NCI-H2107 treated with DMSO at 0.1 percent for 48 hours (cell line): ENCODE data around the gene NKD2.

Experiments
- DNase-seq: peaks from one replicate; lab custom pipeline; 2025; ENCODE audit not compliant: unreplicated experiment; lab: John Stamatoyannopoulos, UW

NKD2 gene

DNA sequence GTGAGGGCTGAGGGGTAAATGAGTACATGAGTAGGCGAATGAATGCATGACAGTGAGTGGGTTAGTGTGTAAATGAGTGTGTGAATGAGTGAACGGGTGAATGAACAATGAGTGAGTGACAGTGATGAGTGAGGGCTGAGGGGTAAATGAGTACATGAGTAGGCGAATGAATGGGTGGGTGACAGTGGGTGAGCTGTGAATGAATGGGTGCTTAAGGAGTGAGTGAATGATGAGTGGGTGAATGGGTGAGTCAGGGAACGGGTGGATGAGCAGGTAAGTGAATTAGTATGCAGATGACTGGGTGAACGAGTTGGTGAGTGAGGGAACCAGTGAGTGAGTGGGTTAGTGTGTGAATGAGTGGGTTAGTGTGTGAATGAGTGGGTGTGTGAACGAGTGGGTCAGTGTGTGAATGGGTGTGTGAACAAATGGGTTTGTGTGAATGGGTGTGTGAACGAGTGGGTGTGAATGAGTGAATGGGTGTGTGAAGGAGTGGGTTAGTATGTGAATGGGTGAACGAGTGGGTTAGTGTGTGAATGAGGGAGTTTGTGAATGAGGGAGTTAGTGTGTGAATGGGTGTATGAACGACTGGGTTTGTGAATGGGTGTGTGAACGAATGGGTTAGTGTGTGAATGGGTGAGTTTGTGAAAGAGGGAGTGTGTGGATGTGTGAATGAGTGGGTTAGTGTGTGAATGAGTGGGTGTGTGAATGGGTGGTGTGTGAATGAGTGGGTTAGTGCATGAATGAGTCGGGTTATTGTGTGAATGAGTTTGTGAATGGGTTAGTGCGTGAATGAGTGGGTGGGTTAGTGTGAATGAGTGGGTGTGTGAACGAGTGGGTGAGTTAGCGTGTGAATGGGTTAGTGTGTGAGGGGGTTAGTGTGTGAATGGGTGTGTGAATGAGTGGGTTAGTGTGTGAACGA lies 32.9 kb downstream of the NKD2 start:
- DNase-seq: no peak

DNA sequence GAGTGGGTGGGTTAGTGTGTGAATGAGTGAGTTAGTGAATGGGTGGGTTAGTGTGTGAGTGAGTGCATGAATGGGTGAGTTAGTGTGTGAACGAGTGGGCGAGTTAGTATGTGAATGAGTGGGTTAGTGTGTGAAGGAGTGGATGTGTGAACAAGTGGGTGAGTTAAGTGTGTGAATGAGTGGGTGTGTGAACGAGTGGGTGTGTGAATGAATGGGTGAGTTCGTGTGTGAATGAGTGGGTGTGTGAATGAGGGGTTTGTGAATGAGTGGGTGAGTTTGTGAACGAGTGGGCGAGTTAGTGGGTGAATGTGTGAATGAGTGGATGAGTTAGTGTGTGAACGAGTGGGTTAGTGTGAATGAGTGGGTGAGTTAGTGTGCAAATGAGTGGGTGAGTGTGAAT lies 34.0 kb downstream of the NKD2 start:
- DNase-seq: no peak

DNA sequence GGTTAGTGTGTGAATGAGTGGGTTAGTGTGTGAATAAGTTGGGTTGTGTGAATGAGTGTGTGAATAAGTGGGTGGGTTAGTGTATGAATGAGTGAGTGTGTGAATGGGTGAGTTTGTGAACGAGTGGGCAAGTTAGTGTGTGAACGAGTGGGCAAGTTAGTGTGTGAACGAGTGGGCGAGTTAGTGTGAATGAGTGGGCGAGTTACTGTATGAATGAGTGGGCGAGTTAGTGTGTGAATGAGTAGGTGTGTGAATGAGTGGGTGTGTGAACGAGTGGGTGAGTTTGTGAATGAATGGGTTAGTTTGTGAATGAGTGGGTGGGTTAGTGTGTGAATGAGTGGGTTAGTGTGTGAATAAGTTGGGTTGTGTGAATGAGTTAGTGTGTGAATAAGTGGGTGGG lies 34.7 kb downstream of the NKD2 start:
- no peak for DNase-seq

- DNase-seq: no peak
Measured at GRCh38 chr5:1044117-1044516, 35.5 kb downstream of the NKD2 start.

DNA sequence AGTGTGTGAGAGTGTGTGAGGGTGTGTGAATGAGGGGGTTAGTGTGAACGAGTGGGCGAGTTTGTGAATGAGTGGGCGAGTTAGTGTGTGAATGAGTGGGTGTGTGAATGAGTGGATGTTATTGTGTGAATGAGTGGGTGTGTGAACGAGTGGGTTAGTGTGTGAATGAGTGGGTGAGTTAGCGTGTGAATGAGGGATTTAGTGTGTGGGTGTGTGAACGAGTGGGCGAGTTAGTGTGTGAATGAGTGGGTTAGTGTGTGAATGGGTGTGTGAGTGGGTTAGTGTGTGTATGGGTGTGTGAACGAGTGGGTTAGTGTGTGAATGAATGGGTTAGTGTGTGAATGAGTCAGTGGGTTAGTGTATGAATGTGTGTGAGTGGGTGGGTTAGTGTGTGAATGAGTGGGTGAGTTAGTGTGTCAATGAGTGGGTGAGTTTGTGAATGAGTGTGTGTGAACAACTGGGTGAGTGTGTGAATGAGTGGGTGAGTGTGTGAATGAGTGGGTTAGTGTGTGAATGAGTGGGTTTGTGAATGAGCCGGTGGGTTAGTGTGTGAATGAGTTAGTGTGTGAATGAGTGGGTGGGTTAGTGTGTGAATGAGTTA lies 37.5 kb downstream of the NKD2 start:
- no peak for DNase-seq

DNA sequence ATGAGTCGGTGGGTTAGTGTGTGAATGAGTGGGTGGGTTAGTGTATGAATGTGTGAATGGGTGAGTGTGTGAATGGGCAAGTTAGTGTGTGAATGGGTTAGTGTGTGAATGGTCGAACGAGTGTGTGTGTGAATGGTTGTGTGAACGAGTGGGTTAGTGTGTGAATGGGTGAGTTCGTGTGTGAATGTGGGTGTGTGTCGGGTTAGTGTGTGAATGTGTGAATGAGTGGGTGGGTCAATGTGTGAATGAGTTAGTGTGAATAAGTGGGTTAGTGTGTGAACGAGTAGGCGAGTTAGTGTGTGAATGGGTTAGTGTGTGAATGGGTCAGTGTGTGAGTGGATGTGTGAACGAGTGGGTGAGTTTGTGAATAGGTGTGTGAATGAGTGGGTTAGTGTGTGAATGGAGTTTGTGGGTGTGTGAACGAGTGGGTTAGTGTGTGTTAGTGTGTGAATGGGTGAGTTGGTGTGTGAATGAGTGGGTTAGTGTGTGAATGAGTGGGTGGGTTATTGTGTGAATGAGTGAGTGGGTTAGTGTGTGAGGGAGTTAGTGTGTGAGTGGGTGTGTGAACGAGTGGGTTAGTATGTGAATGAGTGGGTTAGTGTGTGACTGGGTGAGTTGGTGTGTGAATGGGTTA lies 38.8 kb downstream of the NKD2 start:
- DNase-seq: no peak

DNA sequence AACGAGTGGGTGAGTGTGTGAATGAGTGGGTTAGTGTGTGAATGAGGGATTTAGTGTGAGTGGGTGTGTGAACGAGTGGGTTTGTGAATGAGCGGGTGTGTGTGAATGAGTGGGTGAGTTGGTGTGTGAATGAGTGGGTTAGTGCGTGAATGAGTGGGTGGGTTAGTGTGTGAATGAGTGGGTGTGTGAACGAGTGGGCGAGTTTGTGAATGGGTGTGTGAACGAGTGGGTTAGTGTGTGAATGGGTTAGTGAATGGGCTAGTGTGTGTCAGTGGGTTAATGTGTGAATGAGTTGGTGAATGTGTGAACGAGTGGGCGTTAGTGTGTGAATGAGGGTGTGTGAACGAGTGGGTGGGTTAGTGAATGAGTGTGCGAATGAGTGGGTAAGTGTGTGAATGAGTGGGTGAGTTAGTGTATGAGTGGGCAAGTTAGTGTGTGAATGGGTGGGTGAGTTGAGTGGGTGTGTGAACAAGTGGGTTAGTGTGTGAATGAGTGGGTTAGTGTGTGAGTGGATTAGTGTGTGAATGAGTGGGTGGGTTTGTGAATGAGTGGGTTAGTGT lies 39.6 kb downstream of the NKD2 start:
- DNase-seq: no peak

GRCh38 chr5:1048861-1049838 lies 40.5 kb downstream of the NKD2 start:
- no peak for DNase-seq

GRCh38 chr5:1050423-1051365 lies 42.1 kb downstream of the NKD2 start:
- peak; percentile 86 for DNase-seq

GRCh38 chr5:1051366-1051720 lies 42.7 kb downstream of the NKD2 start:
- no peak for DNase-seq

DNA sequence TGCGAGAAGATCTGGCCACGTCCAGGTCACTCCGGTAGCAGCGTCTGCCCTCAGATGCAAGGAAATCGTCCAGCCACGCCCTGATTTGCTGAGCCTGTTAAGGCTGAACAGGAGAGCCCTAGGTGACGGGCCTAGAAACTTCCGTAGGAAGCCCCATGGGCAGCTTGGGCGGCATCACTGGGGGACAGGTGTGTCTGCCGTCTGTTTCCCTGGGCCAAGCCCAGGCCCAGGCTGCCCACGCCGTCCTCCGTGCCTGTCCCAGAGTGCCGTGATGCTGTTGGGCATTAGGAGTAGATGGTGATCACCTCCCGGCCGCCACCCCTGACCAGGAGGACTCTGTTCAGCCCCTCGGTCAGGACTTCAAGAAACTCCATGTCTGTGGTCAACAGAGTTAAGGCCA lies 43.5 kb downstream of the NKD2 start:
- DNase-seq: no peak

- no peak for DNase-seq
Measured at GRCh38 chr5:1052641-1053390, 44.2 kb downstream of the NKD2 start.

- DNase-seq: no peak
Measured at GRCh38 chr5:1053391-1054017, 44.9 kb downstream of the NKD2 start.

- no peak for DNase-seq
Measured at GRCh38 chr5:1054018-1054798, 45.6 kb downstream of the NKD2 start.

- no peak for DNase-seq
Measured at GRCh38 chr5:1054799-1055775, 46.5 kb downstream of the NKD2 start.

- DNase-seq: no peak
Measured at GRCh38 chr5:1055896-1056610, 47.5 kb downstream of the NKD2 start.
